Measurements from ENCODE around the gene TK1.

TK1 gene

GRCh38 chr17:78180508-78180907 is 6.3 kb downstream of the TK1 start:
- TF ChIP-seq CTCF (IDR thresholded peaks at IDR 0.05; ENCODE audit: control insufficient read depth, insufficient read depth, low read depth, low read length, missing control alignments), result no peak
- no peak overlapping the region for H3K4me3 ChIP-seq (ENCODE audit: control insufficient read depth, low read depth, low read length)
- DNase-seq (ENCODE audit: low read depth), result no peak

- H3K4me3 ChIP-seq (ENCODE audit: control insufficient read depth, low read depth, low read length), result no peak overlapping the region
- no peak for TF ChIP-seq CTCF (IDR thresholded peaks at IDR 0.05; ENCODE audit: control insufficient read depth, insufficient read depth, low read depth, low read length, missing control alignments)
- DNase-seq (ENCODE audit: low read depth), result no peak
Measured at GRCh38 chr17:78180083-78180482, 6.8 kb downstream of the TK1 start.

- H3K4me3 ChIP-seq (ENCODE audit: control insufficient read depth, low read depth, low read length), result no peak overlapping the region
- DNase-seq (ENCODE audit: low read depth), result peak; percentile 13
- TF ChIP-seq CTCF (IDR thresholded peaks at IDR 0.05; ENCODE audit: control insufficient read depth, insufficient read depth, low read depth, low read length, missing control alignments), result no peak
Measured at GRCh38 chr17:78179372-78179771, 7.5 kb downstream of the TK1 start.

- no peak for DNase-seq (ENCODE audit: low read depth)
- peak; percentile 84 for TF ChIP-seq CTCF (IDR thresholded peaks at IDR 0.05; ENCODE audit: control insufficient read depth, insufficient read depth, low read depth, low read length, missing control alignments)
- H3K4me3 ChIP-seq (ENCODE audit: control insufficient read depth, low read depth, low read length), result no peak overlapping the region
Measured at GRCh38 chr17:78176548-78177025, 10.3 kb downstream of the TK1 start.

- TF ChIP-seq CTCF (IDR thresholded peaks at IDR 0.05; ENCODE audit: control insufficient read depth, insufficient read depth, low read depth, low read length, missing control alignments), result no peak
- DNase-seq (ENCODE audit: low read depth), result no peak
- no peak overlapping the region for H3K4me3 ChIP-seq (ENCODE audit: control insufficient read depth, low read depth, low read length)
Measured at GRCh38 chr17:78175643-78175981, 11.2 kb downstream of the TK1 start.

GRCh38 chr17:78174870-78175642 is 11.8 kb downstream of the TK1 start:
- no peak for DNase-seq (ENCODE audit: low read depth)
- TF ChIP-seq CTCF (IDR thresholded peaks at IDR 0.05; ENCODE audit: control insufficient read depth, insufficient read depth, low read depth, low read length, missing control alignments), result no peak
- no peak overlapping the region for H3K4me3 ChIP-seq (ENCODE audit: control insufficient read depth, low read depth, low read length)
